Activated gamma-delta T cell treated with anti-CD3 and anti-CD28 coated beads, Interleukin-2, amount 50 U/mL, for 16 hours (primary cell): ENCODE measurements around the gene DNMT3A.
A peak's percentile ranks its signal among the peaks of the same experiment; 100 is the strongest.

Experiments
- DNase-seq: peaks from one replicate; pipeline ENCODE4 v3.0.0-alpha.2; 2020; ENCODE audit warnings: low read depth

Gene DNMT3A

GRCh38 chr2:25343187-25343825 lies 1.6 kb upstream of the DNMT3A start:
- no peak for DNase-seq

GRCh38 chr2:25342372-25343186 lies 854 bp upstream of the DNMT3A start:
- peak; percentile 79 for DNase-seq

GRCh38 chr2:25341011-25341727 lies 556 bp downstream of the DNMT3A start:
- DNase-seq: no peak

- DNase-seq: no peak
These were observed 1.4 kb downstream of the DNMT3A start for GRCh38 chr2:25340181-25340921.

GRCh38 chr2:25339791-25340180 lies 1.9 kb downstream of the DNMT3A start:
- DNase-seq: no peak

GRCh38 chr2:25339211-25339674 lies 2.5 kb downstream of the DNMT3A start:
- no peak for DNase-seq

- no peak for DNase-seq
These were observed 3.3 kb downstream of the DNMT3A start for GRCh38 chr2:25338401-25338800.

- DNase-seq: no peak
These were observed 3.8 kb downstream of the DNMT3A start for GRCh38 chr2:25337891-25338290.

- no peak for DNase-seq
These were observed 4.4 kb downstream of the DNMT3A start for GRCh38 chr2:25337276-25337675.

- no peak for DNase-seq
These were observed 5.3 kb downstream of the DNMT3A start for GRCh38 chr2:25336383-25336841.

GRCh38 chr2:25335971-25336370 lies 5.8 kb downstream of the DNMT3A start:
- DNase-seq: no peak

GRCh38 chr2:25335204-25335603 lies 6.5 kb downstream of the DNMT3A start:
- DNase-seq: no peak

GRCh38 chr2:25334482-25334881 lies 7.2 kb downstream of the DNMT3A start:
- no peak for DNase-seq

- no peak for DNase-seq
These were observed 7.7 kb downstream of the DNMT3A start for GRCh38 chr2:25333981-25334380.

- DNase-seq: no peak
These were observed 9.2 kb downstream of the DNMT3A start for GRCh38 chr2:25332571-25332970.

GRCh38 chr2:25331686-25332365 lies 9.9 kb downstream of the DNMT3A start:
- peak; percentile 51 for DNase-seq

GRCh38 chr2:25330937-25331336 lies 10.8 kb downstream of the DNMT3A start:
- no peak for DNase-seq

GRCh38 chr2:25330273-25330672 lies 11.5 kb downstream of the DNMT3A start:
- DNase-seq: no peak

- DNase-seq: no peak
These were observed 13.3 kb downstream of the DNMT3A start for GRCh38 chr2:25328152-25329085.

GRCh38 chr2:25326326-25327013 lies 15.3 kb downstream of the DNMT3A start:
- no peak for DNase-seq
